Left lung (tissue), 10 donors: Measurements from ENCODE around the gene TDRD1. TPM values are rescaled to one million over a fixed set of nuclear protein-coding genes. Genes with fewer than 3 reads are reported as not detected.

Experiments used
- ATAC-seq: fragments of 200-7000 bp; cut with Tn5 transposase; one replicate; pipeline ENCODE4 v1.9.1; 2020; ENCODE audit warnings: moderate library complexity
- DNase-seq, 4 donors: peaks; one replicate each; pipeline ENCODE4 v3.0.0-alpha.2; 2013 to 2020
- H3K27ac ChIP-seq, 2 donors: fragments of 200-600 bp; sonication (generic) in 1 of 2; one replicate each; pipeline versions ENCODE4 v1.5.0 to v1.8.0; 2020 to 2021
- H3K27me3 ChIP-seq, 2 donors: fragments of 200-600 bp; sonication (generic) in 1 of 2; one replicate each; pipeline versions ENCODE4 v1.5.0 to v1.8.0; 2020 to 2021
- H3K36me3 ChIP-seq, 2 donors: fragments of 200-600 bp; sonication (generic) in 1 of 2; one replicate each; pipeline versions ENCODE4 v1.5.0 to v1.8.0; 2020 to 2021
- H3K4me1 ChIP-seq, 2 donors: fragments of 200-600 bp; one replicate each; pipeline ENCODE4 v1.8.0; 2021
- H3K4me3 ChIP-seq, 2 donors: fragments of 200-600 bp; sonication (generic) in 1 of 2; one replicate each; pipeline versions ENCODE4 v1.5.0 to v1.8.0; 2020 to 2021; ENCODE audit warnings: mild to moderate bottlenecking in 1 of 2
- H3K9me3 ChIP-seq, 2 donors: fragments of 200-600 bp; sonication (generic) in 1 of 2; one replicate each; pipeline versions ENCODE4 v1.5.0 to v1.8.0; 2020 to 2021
- CTCF ChIP-seq, 2 donors: fragments of 200-600 bp; sonication (generic) in 1 of 2; IDR thresholded peaks; one replicate each; pipeline versions ENCODE4 v1.5.0 to v1.8.0; 2021; ENCODE audit warnings: antibody characterized with exemption in 2 of 2
- intact Hi-C, 2 donors: fragments of 100-400 bp; cut with DNase I; formaldehyde crosslinking; loops; one replicate each; pipeline versions ENCODE4 v1.11.2 to v1.14.2; 2022
- polyA plus RNA-seq, 6 donors: library from polyadenylated mRNA; unstranded; fragments of 120-200 nt; gene quantifications; one replicate each; pipeline ENCODE4 v1.2.1, GENCODE V29; 2013; ENCODE audit not compliant: insufficient read length in 6 of 6
- total RNA-seq, 2 donors: library from RNA; stranded (reverse); fragmentation: NEBNext Ultra II Directional; extraction: Animal tissue kit (Norgen Biotek cat#: 25700); gene quantifications; one replicate each; pipeline ENCODE4 v1.2.1, GENCODE V29; 2021
- donor health status: DM: no; HTN: yes; CAD: no.
- donor health status: DM: no; HTN: no; CAD: no.

Gene TDRD1
- total and polyA plus RNA-seq, 8 donors: 0.15 to 0.50 (median 0.20) TPM

- H3K4me3 ChIP-seq: no peak overlapping the region
- H3K27me3 ChIP-seq: no peaks in the 10 kb centered on the region
- no peaks in the 10 kb centered on the region for H3K36me3 ChIP-seq
- no peak overlapping the region for H3K27ac ChIP-seq
- H3K9me3 ChIP-seq: no peaks in the 10 kb centered on the region
- TF ChIP-seq CTCF (IDR thresholded peaks at IDR 0.05): no peak
- intact Hi-C loops: no loop called here
- ATAC-seq (peak; percentile 62), DNase-seq (no peak)
- no peaks in the 10 kb centered on the region for H3K4me1 ChIP-seq
These were observed 29.2 kb downstream of the TDRD1 start for GRCh38 chr10:114208351-114208750.

- no peak overlapping the region for H3K27ac ChIP-seq
- H3K4me1 ChIP-seq: no peaks in the 10 kb centered on the region
- ATAC-seq: no peak
- DNase-seq: no peak
- no peaks in the 10 kb centered on the region for H3K36me3 ChIP-seq
- H3K27me3 ChIP-seq: no peaks in the 10 kb centered on the region
- intact Hi-C loops: no loop called here
- TF ChIP-seq CTCF (IDR thresholded peaks at IDR 0.05): no peak
- H3K4me3 ChIP-seq: no peak overlapping the region
- no peaks in the 10 kb centered on the region for H3K9me3 ChIP-seq
These were observed 33.0 kb downstream of the TDRD1 start for GRCh38 chr10:114212153-114212552.

GRCh38 chr10:114215033-114215432 is 35.9 kb downstream of the TDRD1 start:
- Histone ChIP-seq H3K9me3 (no peaks in the 10 kb centered on the region), H3K27me3 (no peaks in the 10 kb centered on the region), H3K27ac (no peak overlapping the region), H3K4me1 (no peaks in the 10 kb centered on the region), H3K36me3 (no peaks in the 10 kb centered on the region), H3K4me3 (no peak overlapping the region)
- intact Hi-C loops: no loop called here
- DNase-seq (no peak), ATAC-seq (no peak)
- no peak for TF ChIP-seq CTCF (IDR thresholded peaks at IDR 0.05)

GRCh38 chr10:114220281-114220680 is 41.1 kb downstream of the TDRD1 start:
- intact Hi-C loops: no loop called here

GRCh38 chr10:114221235-114221634 is 42.1 kb downstream of the TDRD1 start:
- intact Hi-C loops: no loop called here
- no peak for DNase-seq
- H3K27ac ChIP-seq: no peak overlapping the region
- no peak overlapping the region for H3K4me3 ChIP-seq
- ATAC-seq: no peak
- H3K9me3 ChIP-seq: no peaks in the 10 kb centered on the region
- H3K27me3 ChIP-seq: no peaks in the 10 kb centered on the region
- H3K4me1 ChIP-seq: no peaks in the 10 kb centered on the region
- H3K36me3 ChIP-seq: no peaks in the 10 kb centered on the region
- no peak for TF ChIP-seq CTCF (IDR thresholded peaks at IDR 0.05)

More at GRCh38 chr10:114220281-114220680, 41.1 kb downstream of the TDRD1 start:
- no peak for DNase-seq
- no peaks in the 10 kb centered on the region for H3K4me1 ChIP-seq
- ATAC-seq: no peak
- no peak overlapping the region for H3K27ac ChIP-seq
- no peaks in the 10 kb centered on the region for H3K9me3 ChIP-seq
- H3K36me3 ChIP-seq: no peaks in the 10 kb centered on the region
- no peak overlapping the region for H3K4me3 ChIP-seq
- no peaks in the 10 kb centered on the region for H3K27me3 ChIP-seq
- TF ChIP-seq CTCF (IDR thresholded peaks at IDR 0.05): no peak
